ENCODE data around the gene IRF4.
A peak's percentile ranks its signal among the peaks of the same experiment; 100 is the strongest.

IRF4 gene

GRCh38 chr6:351011-351866 lies 40.3 kb upstream of the IRF4 start:
- Mint-ChIP-seq H3K9me3 (no peaks in the 10 kb centered on the region), H3K27ac (peak overlapping the region in 1 of 2 donors; percentile 50), H3K27me3 (no peaks in the 10 kb centered on the region)

DNA sequence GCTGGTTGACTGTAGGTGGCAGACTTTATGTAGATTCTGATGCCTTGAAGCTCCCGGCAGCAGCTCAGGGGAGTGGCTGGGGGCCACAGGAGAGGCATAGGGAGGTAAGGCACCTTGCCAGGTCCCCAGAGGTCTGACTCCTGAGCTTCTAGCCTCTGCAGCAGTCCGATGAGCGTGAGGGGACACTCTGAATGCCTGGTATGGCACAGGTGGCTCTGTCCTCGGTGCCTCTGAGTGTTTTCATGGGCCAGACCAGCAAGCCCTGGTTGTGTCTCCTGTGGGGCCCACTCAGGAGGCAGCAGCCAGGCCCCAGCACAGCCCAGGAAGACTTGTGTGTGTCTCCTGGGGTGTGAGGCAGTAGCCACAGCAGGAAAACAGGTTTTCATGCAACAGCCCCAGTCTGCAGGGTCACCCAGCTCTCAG lies 39.7 kb upstream of the IRF4 start:
- Mint-ChIP-seq H3K27ac (peak overlapping the region in 1 of 2 donors; percentile 48), H3K4me1 (peaks cover 18% of the 10 kb centered on the region), H3K4me3 (no peak overlapping the region), H3K9me3 (no peaks in the 10 kb centered on the region), H3K27me3 (no peaks in the 10 kb centered on the region)
- ATAC-seq = no peak
- DNase-seq = no peak

More at GRCh38 chr6:351011-351866, 40.3 kb upstream of the IRF4 start:
- ATAC-seq (no peak), DNase-seq (no peak)
- H3K4me1 Mint-ChIP-seq = peaks cover 12% of the 10 kb centered on the region
- no peak overlapping the region for H3K4me3 Mint-ChIP-seq

GRCh38 chr6:352474-352873 lies 39.1 kb upstream of the IRF4 start:
- Mint-ChIP-seq H3K27me3 (no peaks in the 10 kb centered on the region), H3K4me3 (no peak overlapping the region), H3K27ac (peak overlapping the region in 1 of 2 donors; percentile 66), H3K4me1 (peaks cover 24% of the 10 kb centered on the region), H3K9me3 (no peaks in the 10 kb centered on the region)
- no peak for ATAC-seq
- DNase-seq = no peak

- H3K27me3 Mint-ChIP-seq = no peaks in the 10 kb centered on the region
- no peak for ATAC-seq
- no peaks in the 10 kb centered on the region for H3K9me3 Mint-ChIP-seq
- peaks cover 29% of the 10 kb centered on the region for H3K4me1 Mint-ChIP-seq
- no peak for DNase-seq
- H3K4me3 Mint-ChIP-seq = no peak overlapping the region
- peak overlapping the region in 1 of 2 donors; percentile 66 for H3K27ac Mint-ChIP-seq
Observed at GRCh38 chr6:352896-353470, 38.6 kb upstream of the IRF4 start.

DNA sequence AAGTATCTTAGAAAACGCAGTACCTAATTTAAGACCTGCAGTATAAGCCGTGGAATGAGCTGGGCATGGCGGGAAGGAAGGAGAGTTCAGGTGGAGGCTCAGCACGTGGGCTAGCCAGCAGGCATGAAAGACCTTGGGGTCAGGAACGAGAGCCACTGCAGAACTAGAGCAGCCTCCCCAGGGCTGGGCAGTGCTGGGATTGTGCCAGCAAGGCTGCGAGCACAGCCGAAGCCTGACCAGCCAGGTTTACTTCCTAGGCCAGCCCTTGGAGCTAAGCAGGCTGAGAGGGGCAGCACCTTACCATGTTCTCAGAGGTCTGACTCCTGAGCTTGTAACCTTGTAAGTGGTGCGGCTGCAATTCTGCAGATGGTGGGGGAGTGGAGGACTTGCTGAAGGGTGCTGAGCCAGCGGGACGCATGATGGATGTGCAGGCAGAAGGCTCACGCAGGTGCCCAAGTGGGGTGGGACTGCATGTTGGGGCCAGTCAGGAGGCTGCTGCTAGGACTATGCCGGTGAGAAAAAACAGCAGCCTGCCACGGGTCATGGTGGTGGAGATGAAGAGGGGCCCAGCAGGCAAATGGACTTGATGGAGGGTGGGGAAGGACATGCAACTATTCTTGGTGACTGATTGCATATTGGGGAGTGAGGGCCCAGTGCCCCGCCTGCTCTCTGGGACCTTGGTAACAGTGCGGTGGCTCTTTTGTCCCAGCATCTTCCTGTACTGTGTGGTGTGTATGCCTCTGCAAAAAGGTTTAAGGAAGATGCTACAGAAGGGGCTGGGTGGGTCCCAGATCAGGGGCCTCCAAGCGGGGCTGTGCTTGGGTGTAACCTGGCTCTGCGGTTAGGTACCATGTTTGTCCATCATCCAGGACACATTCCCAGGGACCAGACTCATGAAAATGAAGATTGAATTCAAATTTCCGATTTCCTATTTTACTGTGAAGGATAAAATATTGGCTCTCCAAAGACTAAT lies 37.6 kb upstream of the IRF4 start:
- H3K4me1 Mint-ChIP-seq = peaks cover 37% of the 10 kb centered on the region
- H3K4me3 Mint-ChIP-seq = no peak overlapping the region
- no peak for DNase-seq
- ATAC-seq = peak; percentile 21
- H3K9me3 Mint-ChIP-seq = no peaks in the 10 kb centered on the region
- H3K27me3 Mint-ChIP-seq = no peaks in the 10 kb centered on the region
- peak overlapping the region in 1 of 2 donors; percentile 45 for H3K27ac Mint-ChIP-seq

DNA sequence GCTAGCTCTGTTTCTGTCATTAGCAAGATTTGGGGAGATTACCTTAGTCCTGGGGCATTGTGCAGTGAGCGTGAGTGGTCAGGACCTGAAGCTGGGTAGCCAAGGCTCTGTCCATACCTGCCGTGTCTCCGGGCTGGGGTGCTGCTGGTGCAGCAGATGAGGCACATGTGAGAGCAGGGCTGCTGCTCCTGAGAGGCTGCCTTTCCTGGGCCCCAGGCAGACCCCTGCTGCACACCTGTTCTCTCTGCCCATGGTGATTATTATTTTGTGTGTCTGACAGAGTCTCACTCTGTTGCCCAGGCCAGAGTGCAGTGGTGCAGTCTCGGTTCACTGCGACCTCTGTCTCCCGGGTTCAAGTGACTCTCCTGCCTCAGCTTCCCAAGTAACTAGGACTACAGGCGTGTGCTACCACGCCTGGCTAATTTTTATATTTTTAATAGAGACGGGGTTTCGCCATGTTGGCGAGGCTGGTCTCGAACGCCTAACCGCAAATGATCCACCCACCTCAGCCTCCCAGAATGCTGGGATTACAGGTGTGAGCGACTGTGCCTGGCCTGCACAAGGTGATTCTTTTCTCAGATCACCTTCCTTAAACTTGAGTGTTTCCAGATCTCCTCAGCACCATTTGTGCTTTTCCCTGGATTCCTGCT lies 36.8 kb upstream of the IRF4 start:
- Mint-ChIP-seq H3K27ac (no peak overlapping the region), H3K9me3 (no peaks in the 10 kb centered on the region), H3K4me1 (peaks cover 37% of the 10 kb centered on the region), H3K4me3 (no peak overlapping the region), H3K27me3 (no peaks in the 10 kb centered on the region)
- DNase-seq (no peak), ATAC-seq (no peak)

DNA sequence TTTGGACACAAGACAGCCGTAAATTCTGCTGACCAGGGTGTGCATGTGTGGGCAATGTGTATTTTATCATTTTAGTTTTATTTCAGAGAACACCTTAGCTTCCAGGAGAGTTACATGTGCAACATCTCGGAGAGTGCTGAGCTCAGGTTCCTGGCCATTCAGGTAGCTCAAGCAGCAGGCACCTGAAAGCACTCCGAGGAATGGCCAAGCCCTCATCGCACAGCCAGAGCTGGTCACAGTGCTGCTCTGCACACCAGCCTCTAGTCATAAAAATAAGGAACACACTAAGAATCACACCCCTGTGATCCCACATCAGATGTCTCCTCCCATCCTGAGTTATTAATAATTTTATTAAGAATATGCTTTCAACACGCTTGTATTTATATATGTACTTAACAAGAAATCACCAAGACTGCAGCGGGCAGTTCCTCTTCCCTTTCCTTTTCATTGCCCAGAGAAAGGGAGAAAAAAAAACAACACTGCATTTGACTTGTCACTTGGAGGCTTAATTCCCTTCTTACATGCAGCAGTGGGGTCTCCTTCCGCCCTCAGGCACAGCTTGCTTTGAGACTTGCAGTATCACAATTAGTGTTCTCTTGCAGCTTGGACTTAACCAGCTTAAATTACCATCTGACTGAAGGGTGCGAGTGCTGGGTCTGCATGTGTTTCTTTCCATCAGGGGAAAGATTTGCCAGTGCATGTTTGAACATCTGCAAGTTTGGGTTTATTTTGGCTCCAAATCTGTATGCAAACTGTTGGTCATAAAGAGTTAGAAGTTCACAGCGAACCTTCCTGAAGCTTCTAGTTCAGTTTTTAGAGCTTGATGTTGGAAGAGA lies 36.0 kb upstream of the IRF4 start:
- peak overlapping the region in 1 of 2 donors; percentile 62 for H3K27ac Mint-ChIP-seq
- ATAC-seq (no peak), DNase-seq (no peak)
- no peak overlapping the region for H3K4me3 Mint-ChIP-seq
- H3K27me3 Mint-ChIP-seq = no peaks in the 10 kb centered on the region
- peaks cover 37% of the 10 kb centered on the region for H3K4me1 Mint-ChIP-seq
- H3K9me3 Mint-ChIP-seq = no peaks in the 10 kb centered on the region

- Mint-ChIP-seq H3K27ac (peak overlapping the region; percentile 93 to 97), H3K9me3 (no peaks in the 10 kb centered on the region), H3K27me3 (no peaks in the 10 kb centered on the region), H3K4me3 (peak overlapping the region; percentile 38 to 74), H3K4me1 (peaks cover 37% of the 10 kb centered on the region)
- ATAC-seq (peak; percentile 81), DNase-seq (peak in 1 of 2 donors; percentile 54)
Observed at GRCh38 chr6:356828-357251, 34.7 kb upstream of the IRF4 start.

GRCh38 chr6:357261-357790 lies 34.2 kb upstream of the IRF4 start:
- Mint-ChIP-seq H3K4me1 (peaks cover 37% of the 10 kb centered on the region), H3K27ac (peak overlapping the region; percentile 93 to 97), H3K9me3 (peaks cover 0 to under 1% of the 10 kb centered on the region in 2 donors), H3K27me3 (no peaks in the 10 kb centered on the region), H3K4me3 (peak overlapping the region in 1 of 2 donors; percentile 74)
- DNase-seq (no peak), ATAC-seq (no peak)

DNA sequence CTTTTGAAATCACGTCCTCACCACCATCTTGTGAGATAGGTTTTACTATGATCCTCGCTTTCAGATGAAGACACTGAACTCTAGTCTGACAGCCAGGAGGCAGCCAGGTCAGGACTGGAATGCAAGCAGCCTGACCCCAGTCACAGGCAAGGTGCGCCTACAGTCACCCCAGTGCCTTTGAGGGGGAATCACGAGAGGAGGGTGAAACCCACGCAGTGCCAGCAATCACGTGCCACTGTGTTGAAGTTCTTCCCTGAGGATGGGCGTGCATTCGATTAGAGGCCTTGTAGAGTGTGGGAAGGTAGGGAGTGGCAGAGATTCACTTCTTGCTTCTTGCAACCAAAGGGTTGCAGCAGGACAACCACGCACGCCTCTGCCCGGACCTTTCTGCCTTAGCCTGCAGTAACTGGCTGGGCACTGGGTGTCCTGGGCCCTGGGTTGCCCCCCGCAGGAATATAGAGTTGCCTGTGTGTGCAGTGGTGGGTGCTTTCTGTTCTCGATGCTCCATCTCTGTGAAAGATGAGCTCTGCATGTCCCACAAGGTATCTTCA lies 33.7 kb upstream of the IRF4 start:
- Mint-ChIP-seq H3K27me3 (no peaks in the 10 kb centered on the region), H3K9me3 (peaks cover 4 to 6% of the 10 kb centered on the region in 2 donors), H3K27ac (peak overlapping the region in 1 of 2 donors; percentile 58), H3K4me3 (no peak overlapping the region), H3K4me1 (peaks cover 37% of the 10 kb centered on the region)
- no peak for ATAC-seq
- no peak for DNase-seq

DNA sequence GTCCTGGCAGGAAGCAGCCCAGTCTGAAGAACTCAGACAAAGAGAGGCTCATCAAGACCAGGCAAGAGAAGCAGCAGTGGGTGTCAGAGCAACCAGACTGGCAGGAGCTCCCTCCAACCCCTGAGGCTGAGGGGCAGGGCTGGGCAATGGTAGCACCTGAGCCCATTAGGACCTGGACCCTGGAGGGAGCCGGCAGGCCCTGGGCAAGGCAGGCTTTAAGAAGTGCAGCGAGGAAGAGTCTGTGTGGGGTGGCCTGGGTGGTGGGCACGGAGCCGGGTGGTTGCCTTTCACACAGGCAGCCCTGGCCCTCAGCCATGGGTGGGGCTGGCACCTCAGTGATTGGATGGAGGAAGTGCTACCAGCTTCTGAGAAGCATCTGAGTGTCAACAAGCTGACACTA lies 33.1 kb upstream of the IRF4 start:
- no peak overlapping the region for H3K4me3 Mint-ChIP-seq
- ATAC-seq = peak; percentile 17
- H3K4me1 Mint-ChIP-seq = peaks cover 37% of the 10 kb centered on the region
- no peak for DNase-seq
- H3K9me3 Mint-ChIP-seq = peaks cover 4 to 9% of the 10 kb centered on the region in 2 donors
- H3K27me3 Mint-ChIP-seq = no peaks in the 10 kb centered on the region
- H3K27ac Mint-ChIP-seq = peak overlapping the region; percentile 58 to 95

DNA sequence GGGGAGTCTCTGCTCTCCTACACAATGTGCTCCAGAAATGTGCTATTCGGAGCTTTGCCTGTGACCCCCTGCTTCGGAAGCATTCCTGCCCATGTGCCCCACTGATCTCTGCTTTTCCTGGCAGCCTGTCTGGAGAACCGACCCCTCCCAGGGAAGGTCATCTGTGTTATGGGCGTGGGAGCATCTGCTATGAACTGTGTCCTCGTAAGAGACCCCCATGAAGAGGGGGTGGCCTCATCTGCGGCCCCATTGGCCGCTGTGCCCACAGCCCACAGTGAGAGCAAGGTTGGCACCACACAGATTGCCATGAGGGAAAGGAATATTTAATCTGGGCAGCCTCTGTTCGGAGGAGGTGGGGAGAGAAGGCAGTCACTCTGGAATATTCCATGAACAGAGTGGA lies 32.7 kb upstream of the IRF4 start:
- H3K27ac Mint-ChIP-seq = no peak overlapping the region
- no peak for ATAC-seq
- H3K27me3 Mint-ChIP-seq = no peaks in the 10 kb centered on the region
- peaks cover 35% of the 10 kb centered on the region for H3K4me1 Mint-ChIP-seq
- H3K9me3 Mint-ChIP-seq = peaks cover 4 to 9% of the 10 kb centered on the region in 2 donors
- DNase-seq = no peak
- no peak overlapping the region for H3K4me3 Mint-ChIP-seq

DNA sequence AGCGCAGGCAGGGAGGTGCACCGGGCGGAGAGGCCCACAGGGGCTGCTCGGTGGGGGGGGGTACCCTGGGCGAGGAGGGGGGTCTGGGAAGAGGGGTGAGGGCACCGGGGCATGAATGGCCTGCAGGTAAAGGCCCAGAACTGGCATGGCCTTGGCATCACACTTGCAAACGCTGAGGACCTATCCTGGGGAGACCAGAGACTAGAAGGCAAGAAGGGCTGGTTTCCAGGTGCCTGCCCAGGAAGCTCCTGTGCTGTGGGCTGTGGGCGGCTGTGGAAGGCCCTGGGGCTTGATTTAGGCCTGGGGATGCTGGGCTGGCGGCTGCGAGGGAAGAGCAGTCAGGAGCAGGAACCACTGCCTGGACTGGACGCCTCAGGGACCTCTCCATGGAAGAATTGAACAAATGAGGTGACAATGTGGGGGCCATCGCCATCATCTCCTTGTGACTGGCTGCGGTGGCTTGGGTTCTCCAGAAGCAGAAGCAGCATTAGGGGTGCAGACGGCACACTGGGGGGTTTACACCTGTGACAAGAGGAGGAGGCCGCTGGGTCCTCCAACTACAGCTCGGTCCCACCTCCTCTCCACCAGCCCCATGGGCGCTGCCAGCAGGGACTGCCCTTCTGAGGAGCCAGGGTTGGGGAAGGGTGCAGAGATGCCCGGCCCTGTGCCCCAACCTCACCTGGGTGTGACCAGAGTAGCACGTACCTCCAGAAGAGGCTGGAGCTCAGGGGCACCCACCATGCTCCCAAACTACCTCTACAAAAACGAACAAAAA lies 32.1 kb upstream of the IRF4 start:
- no peak overlapping the region for H3K4me3 Mint-ChIP-seq
- peaks cover 31% of the 10 kb centered on the region for H3K4me1 Mint-ChIP-seq

More for the DNA sequence above, 32.1 kb upstream of the IRF4 start:
- ATAC-seq = no peak
- Mint-ChIP-seq H3K9me3 (peaks cover 9% of the 10 kb centered on the region in 2 donors), H3K27ac (no peak overlapping the region), H3K27me3 (no peaks in the 10 kb centered on the region)
- no peak for DNase-seq

All from stimulated activated naive CD8-positive, alpha-beta T cell treated with anti-CD3 and anti-CD28 coated beads, Interleukin-15, amount 100 ng/mL, for 72 hours (primary cell).